Stimulated activated naive B cell treated with anti-CD40 and anti-IgM and Interleukin-4, amounts not matched to agents 10 μg/mL and 1 μg/mL and 100 μg/mL, for 72 hours (primary cell): ENCODE measurements around the gene VPS37B.

Experiments
- ATAC-seq, 2 donors: fragments of 150-1000 bp; cut with Tn5 transposase; replicated peaks; 2 replicates each; pipeline ENCODE4 v1.10.0; 2021; ENCODE audit warnings: moderate library complexity in 1 of 2
- DNase-seq: peaks from one replicate; pipeline ENCODE4 v3.0.0; 2021
- H3K27ac Mint-ChIP-seq: one replicate; pipeline ENCODE4 v1.8.0; 2022; ENCODE audit warnings: mild to moderate bottlenecking, mixed read lengths
- H3K27me3 Mint-ChIP-seq, 2 donors: one replicate each; pipeline ENCODE4 v1.8.0; 2022; ENCODE audit warnings: mixed read lengths in 2 of 2
- H3K36me3 Mint-ChIP-seq, 2 donors: one replicate each; pipeline ENCODE4 v1.8.0; 2022; ENCODE audit warnings: mixed read lengths in 2 of 2, mild to moderate bottlenecking in 1 of 2
- H3K4me1 Mint-ChIP-seq, 2 donors: one replicate each; pipeline ENCODE4 v1.8.0; 2022; ENCODE audit warnings: mixed read lengths in 2 of 2, mild to moderate bottlenecking in 1 of 2
- H3K4me3 Mint-ChIP-seq, 2 donors: one replicate each; pipeline ENCODE4 v1.8.0; 2022; ENCODE audit warnings: mild to moderate bottlenecking in 2 of 2, mixed read lengths in 2 of 2, moderate library complexity in 1 of 2
- H3K9me3 Mint-ChIP-seq, 2 donors: one replicate each; pipeline ENCODE4 v1.8.0; 2022; ENCODE audit warnings: mixed read lengths in 2 of 2, mild to moderate bottlenecking in 1 of 2

Gene VPS37B

GRCh38 chr12:122870163-122870842 lies 25.6 kb downstream of the VPS37B start:
- no peak for ATAC-seq
- Mint-ChIP-seq H3K36me3 (peaks cover 29 to 54% of the 10 kb centered on the region in 2 donors), H3K27ac (peak overlapping the region; percentile 39), H3K27me3 (no peaks in the 10 kb centered on the region), H3K4me1 (peaks cover 60 to 95% of the 10 kb centered on the region in 2 donors), H3K9me3 (no peaks in the 10 kb centered on the region), H3K4me3 (peak overlapping the region; percentile 68 to 74)
- DNase-seq = no peak

- Mint-ChIP-seq H3K4me3 (peak overlapping the region in 1 of 2 donors; percentile 13), H3K36me3 (peaks cover 31 to 64% of the 10 kb centered on the region in 2 donors), H3K27ac (peak overlapping the region; percentile 85), H3K9me3 (no peaks in the 10 kb centered on the region), H3K27me3 (no peaks in the 10 kb centered on the region), H3K4me1 (peaks cover 62 to 98% of the 10 kb centered on the region in 2 donors)
- ATAC-seq = no peak
- no peak for DNase-seq
Measured at GRCh38 chr12:122869207-122869973, 26.5 kb downstream of the VPS37B start.

- Mint-ChIP-seq H3K36me3 (peaks cover 32 to 64% of the 10 kb centered on the region in 2 donors), H3K4me3 (no peak overlapping the region), H3K4me1 (peaks cover 56 to 93% of the 10 kb centered on the region in 2 donors), H3K27me3 (no peaks in the 10 kb centered on the region), H3K9me3 (no peaks in the 10 kb centered on the region), H3K27ac (peak overlapping the region; percentile 85)
- no peak for ATAC-seq
- DNase-seq = no peak
Measured at GRCh38 chr12:122868471-122869177, 27.3 kb downstream of the VPS37B start.

- H3K4me3 Mint-ChIP-seq = peak overlapping the region in 1 of 2 donors; percentile 29
- peaks cover 31 to 59% of the 10 kb centered on the region in 2 donors for H3K36me3 Mint-ChIP-seq
- DNase-seq = no peak
- no peaks in the 10 kb centered on the region for H3K27me3 Mint-ChIP-seq
- ATAC-seq = no peak
- peak overlapping the region; percentile 90 for H3K27ac Mint-ChIP-seq
- H3K4me1 Mint-ChIP-seq = peaks cover 55 to 93% of the 10 kb centered on the region in 2 donors
- no peaks in the 10 kb centered on the region for H3K9me3 Mint-ChIP-seq
Measured at GRCh38 chr12:122867691-122868461, 28.0 kb downstream of the VPS37B start.

DNA sequence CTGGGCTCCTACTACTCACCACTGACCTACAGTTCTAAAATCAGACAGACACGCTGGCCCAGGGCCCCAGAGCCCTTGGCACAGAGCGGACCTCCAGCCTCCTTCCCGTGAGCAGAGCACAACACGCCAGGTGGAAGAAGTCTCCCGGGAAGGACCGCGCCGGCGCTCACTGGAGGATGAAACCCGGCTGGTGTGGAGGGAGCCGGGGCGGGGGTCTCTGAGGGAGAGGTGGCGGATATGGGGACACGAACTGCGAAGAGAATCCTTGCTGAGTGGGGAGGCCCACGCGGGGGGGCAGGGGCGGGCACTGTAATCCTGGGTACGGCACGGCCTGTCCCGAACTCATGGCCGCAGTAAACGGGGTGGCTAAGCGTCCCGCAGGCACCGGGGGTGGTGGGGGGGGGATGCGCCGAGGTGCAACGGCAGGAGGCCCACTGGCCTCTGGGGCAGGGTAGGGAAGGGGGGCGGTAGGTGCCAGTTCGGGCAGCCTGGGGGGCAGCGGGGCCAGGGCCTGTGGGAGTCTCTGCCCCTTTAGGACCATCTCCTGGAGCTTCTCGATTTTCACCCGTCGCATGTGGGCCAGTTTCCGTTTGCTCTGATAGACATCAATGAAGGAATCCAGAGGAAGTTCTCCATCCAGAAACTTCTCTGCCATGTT lies 28.8 kb downstream of the VPS37B start:
- Mint-ChIP-seq H3K36me3 (peaks cover 32 to 58% of the 10 kb centered on the region in 2 donors), H3K27ac (peak overlapping the region; percentile 92), H3K4me1 (peaks cover 50 to 93% of the 10 kb centered on the region in 2 donors), H3K9me3 (no peaks in the 10 kb centered on the region), H3K27me3 (no peaks in the 10 kb centered on the region), H3K4me3 (no peak overlapping the region)
- no peak for DNase-seq
- ATAC-seq = no peak

GRCh38 chr12:122866379-122866778 lies 29.5 kb downstream of the VPS37B start:
- Mint-ChIP-seq H3K4me1 (peaks cover 46 to 93% of the 10 kb centered on the region in 2 donors), H3K27me3 (no peaks in the 10 kb centered on the region), H3K4me3 (no peak overlapping the region), H3K36me3 (peaks cover 34 to 60% of the 10 kb centered on the region in 2 donors), H3K27ac (no peak overlapping the region), H3K9me3 (no peaks in the 10 kb centered on the region)
- DNase-seq = no peak
- no peak for ATAC-seq

GRCh38 chr12:122865268-122866231 lies 30.4 kb downstream of the VPS37B start:
- ATAC-seq = peak; percentile 56 to 64

GRCh38 chr12:122864894-122865253 lies 31.1 kb downstream of the VPS37B start:
- no peak for ATAC-seq
- H3K36me3 Mint-ChIP-seq = peaks cover 38 to 59% of the 10 kb centered on the region in 2 donors
- H3K4me1 Mint-ChIP-seq = peaks cover 46 to 92% of the 10 kb centered on the region in 2 donors
- no peak for DNase-seq
- H3K9me3 Mint-ChIP-seq = no peaks in the 10 kb centered on the region
- H3K4me3 Mint-ChIP-seq = peak overlapping the region in 1 of 2 donors; percentile 6
- peak overlapping the region; percentile 48 for H3K27ac Mint-ChIP-seq
- H3K27me3 Mint-ChIP-seq = no peaks in the 10 kb centered on the region

More at GRCh38 chr12:122865268-122866231, 30.4 kb downstream of the VPS37B start:
- H3K27ac Mint-ChIP-seq = peak overlapping the region; percentile 49
- H3K4me3 Mint-ChIP-seq = peak overlapping the region in 1 of 2 donors; percentile 48
- no peak for DNase-seq
- peaks cover 38 to 61% of the 10 kb centered on the region in 2 donors for H3K36me3 Mint-ChIP-seq
- H3K4me1 Mint-ChIP-seq = peaks cover 47 to 93% of the 10 kb centered on the region in 2 donors
- H3K9me3 Mint-ChIP-seq = no peaks in the 10 kb centered on the region
- H3K27me3 Mint-ChIP-seq = no peaks in the 10 kb centered on the region

DNA sequence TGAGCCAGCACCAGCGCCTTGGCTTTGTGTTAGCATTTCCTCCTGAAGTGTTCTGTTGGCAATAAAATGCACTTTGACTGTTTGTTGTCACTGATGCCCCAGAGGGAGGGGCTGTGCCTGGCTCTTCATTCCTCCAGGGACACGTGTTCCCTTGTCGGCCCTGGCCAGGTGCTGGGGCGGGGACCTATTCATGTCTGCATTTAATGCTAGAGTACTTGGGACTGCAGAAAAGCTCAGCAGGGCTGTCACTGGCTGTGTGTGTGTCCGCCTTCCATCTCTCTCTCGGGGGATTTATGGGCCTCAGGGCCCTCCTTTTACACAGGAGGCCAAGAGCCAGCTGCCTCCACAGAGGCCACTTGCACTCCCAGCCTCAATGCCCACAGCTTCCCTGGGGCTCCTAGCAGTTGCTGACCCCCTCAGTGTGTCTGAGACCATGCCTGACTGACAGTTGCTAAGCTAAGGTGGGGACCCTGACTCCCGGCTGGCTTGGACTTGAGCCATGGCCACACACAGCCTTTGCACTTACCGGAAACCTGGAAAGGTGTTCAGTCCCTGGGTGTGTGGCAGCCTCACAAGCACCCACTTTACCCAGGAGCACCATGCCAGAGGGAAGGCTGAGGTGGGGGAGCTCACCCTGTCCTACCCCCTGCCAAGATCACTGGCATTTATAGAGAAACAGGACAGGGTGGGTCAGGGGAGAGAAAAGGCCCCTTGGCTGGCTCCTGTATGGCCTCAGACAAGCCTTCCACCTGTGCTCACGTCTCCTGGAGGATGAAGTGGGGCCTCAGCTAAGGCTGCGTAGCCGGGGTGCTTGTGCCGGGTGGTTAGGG lies 32.8 kb downstream of the VPS37B start:
- Mint-ChIP-seq H3K27me3 (no peaks in the 10 kb centered on the region), H3K4me1 (peaks cover 35 to 82% of the 10 kb centered on the region in 2 donors), H3K4me3 (no peak overlapping the region), H3K36me3 (peaks cover 40 to 52% of the 10 kb centered on the region in 2 donors), H3K9me3 (no peaks in the 10 kb centered on the region), H3K27ac (peak overlapping the region; percentile 88)
- no peak for DNase-seq
- ATAC-seq = peak; percentile 26

DNA sequence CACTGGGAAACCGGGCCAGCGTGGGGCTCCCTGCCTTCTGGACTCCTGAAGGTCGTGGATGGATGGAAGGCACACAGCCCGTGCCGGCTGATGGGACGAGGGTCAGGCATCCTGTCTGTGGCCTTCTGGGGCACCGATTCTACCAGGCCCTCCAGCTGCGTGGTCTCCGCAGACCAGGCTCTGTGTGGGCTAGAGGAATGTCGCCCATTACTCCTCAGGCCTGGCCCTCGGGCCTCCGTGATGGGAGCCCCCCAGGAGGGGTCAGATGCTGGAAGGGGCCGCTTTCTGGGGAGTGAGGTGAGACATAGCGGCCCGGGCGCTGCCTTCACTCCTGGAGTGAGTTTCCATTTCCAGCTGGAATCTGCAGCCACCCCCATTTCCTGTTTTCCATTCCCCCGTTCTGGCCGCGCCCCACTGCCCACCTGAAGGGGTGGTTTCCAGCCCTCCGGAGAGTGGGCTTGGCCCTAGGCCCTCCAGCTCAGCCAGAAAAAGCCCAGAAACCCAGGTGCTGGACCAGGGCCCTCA lies 33.8 kb downstream of the VPS37B start:
- Mint-ChIP-seq H3K4me1 (peaks cover 35 to 75% of the 10 kb centered on the region in 2 donors), H3K27ac (peak overlapping the region; percentile 87), H3K27me3 (no peaks in the 10 kb centered on the region), H3K4me3 (no peak overlapping the region), H3K36me3 (peaks cover 43 to 48% of the 10 kb centered on the region in 2 donors), H3K9me3 (no peaks in the 10 kb centered on the region)
- ATAC-seq (no peak), DNase-seq (no peak)

DNA sequence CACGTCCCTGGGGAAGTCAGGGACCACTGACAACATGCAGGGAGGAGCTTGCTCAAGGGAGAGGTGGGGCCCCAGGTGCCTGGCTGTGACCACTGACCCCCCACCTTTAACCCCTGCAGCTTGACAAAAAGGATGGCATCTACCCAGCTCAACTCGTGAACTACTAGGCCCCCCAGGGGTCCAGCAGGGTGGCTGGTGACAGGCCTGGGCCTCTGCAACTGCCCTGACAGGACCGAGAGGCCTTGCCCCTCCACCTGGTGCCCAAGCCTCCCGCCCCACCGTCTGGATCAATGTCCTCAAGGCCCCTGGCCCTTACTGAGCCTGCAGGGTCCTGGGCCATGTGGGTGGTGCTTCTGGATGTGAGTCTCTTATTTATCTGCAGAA lies 34.3 kb downstream of the VPS37B start:
- Mint-ChIP-seq H3K27ac (peak overlapping the region; percentile 84), H3K9me3 (no peaks in the 10 kb centered on the region), H3K27me3 (no peaks in the 10 kb centered on the region), H3K4me1 (peaks cover 30 to 69% of the 10 kb centered on the region in 2 donors), H3K4me3 (no peak overlapping the region), H3K36me3 (peaks cover 40 to 44% of the 10 kb centered on the region in 2 donors)
- peak; percentile 18 for DNase-seq
- peak in 1 of 2 donors; percentile 9 for ATAC-seq
